GM06990 (cell line): ENCODE measurements around the gene MN1.

Experiments used
- DNase-seq: peaks from one replicate; pipeline ENCODE4 v3.0.0-alpha.2; 2011; ENCODE audit not compliant: insufficient read length; ENCODE audit errors: extremely low read depth
- H3K27me3 ChIP-seq: replicated peaks from 2 replicates; pipeline ENCODE4 v1.6.0; 2011; ENCODE audit warnings: low read length; ENCODE audit not compliant: control insufficient read depth, insufficient read depth
- H3K36me3 ChIP-seq: 2 replicates; pipeline ENCODE4 v1.5.1; 2011; ENCODE audit warnings: low read length; ENCODE audit not compliant: control insufficient read depth, insufficient read depth
- H3K4me3 ChIP-seq: replicated peaks from 2 replicates; pipeline ENCODE4 v1.5.1; 2011; ENCODE audit warnings: low read depth, mild to moderate bottlenecking, control low read depth, low read length
- CTCF ChIP-seq: IDR thresholded peaks from 2 replicates; pipeline ENCODE4 v1.5.1; 2011; ENCODE audit warnings: low read length, control low read depth, mild to moderate bottlenecking, inconsistent platforms; ENCODE audit not compliant: insufficient read depth, poor library complexity, severe bottlenecking

Gene MN1

DNA sequence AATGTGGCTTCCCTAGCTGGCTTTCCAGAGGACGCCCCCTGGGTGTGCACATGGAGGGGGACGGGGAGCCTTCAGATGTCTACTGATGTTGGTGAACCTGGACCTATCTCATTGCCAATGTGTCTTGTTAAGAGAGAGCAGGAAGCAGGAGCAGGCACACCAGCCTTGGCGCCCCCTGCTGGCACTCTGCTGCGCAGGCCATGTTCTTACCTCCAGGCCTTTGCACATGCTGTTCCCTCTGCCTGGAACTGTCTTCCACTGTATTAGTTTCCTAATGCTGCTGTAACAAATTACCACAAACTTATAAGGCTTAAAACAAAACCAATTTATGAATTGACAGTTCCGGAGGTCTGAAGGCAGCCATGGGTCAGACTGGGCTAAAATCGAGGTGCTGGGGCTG is 23.6 kb upstream of the MN1 start:
- DNase-seq = no peak
- no peak overlapping the region for H3K4me3 ChIP-seq
- TF ChIP-seq CTCF = peak; percentile 54
- no peaks in the 10 kb centered on the region for H3K27me3 ChIP-seq
- no peaks in the 10 kb centered on the region for H3K36me3 ChIP-seq

GRCh38 chr22:27823221-27823620 is 21.7 kb upstream of the MN1 start:
- no peaks in the 10 kb centered on the region for H3K27me3 ChIP-seq
- no peaks in the 10 kb centered on the region for H3K36me3 ChIP-seq
- no peak overlapping the region for H3K4me3 ChIP-seq
- no peak for TF ChIP-seq CTCF
- no peak for DNase-seq

DNA sequence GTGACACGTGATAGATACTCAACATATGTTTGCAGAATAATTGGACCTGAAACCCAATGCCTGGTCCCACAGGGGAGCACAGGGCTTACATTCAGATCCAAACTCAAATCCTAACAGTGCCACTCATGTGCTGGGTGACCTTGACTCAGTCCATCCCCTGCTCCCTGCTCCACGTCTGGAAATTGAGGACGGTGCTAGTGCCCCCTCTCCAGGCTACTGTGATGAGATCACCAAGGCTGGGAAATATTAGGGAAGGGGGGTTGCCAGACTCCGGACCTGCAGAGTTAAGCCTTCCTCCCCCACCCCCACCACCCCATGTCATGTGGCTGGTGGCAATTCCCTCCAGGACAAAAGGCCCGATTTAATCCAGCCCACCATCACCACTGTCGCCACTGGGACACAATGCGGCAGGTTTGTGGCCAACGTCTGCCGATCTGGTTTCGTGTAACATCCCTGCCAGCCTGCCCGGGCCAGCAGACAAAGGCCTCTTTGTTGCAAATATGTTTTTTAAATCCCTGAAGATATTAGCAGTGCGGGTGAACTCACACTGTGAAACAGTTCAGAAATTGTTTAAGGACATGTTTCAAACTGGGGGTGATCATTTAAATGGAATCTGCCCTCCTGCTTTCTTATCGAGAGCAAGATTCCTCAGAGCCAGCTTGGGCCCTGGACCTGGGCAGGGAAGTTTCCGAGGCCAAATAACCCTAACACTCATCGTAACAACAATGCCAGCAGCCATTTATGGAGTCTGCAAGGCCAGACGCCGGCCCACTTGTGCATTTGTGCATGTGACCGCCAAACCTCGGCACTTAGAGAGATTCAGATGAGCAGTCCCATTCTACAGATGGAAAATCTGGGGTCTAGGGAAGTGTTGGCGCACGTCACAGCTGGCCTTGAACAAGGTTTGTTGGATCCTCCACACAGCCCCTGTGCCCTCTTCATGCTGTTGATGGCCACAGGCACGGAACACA is 19.6 kb upstream of the MN1 start:
- H3K4me3 ChIP-seq = no peak overlapping the region
- no peak for DNase-seq
- H3K27me3 ChIP-seq = no peaks in the 10 kb centered on the region
- H3K36me3 ChIP-seq = no peaks in the 10 kb centered on the region
- no peak for TF ChIP-seq CTCF

DNA sequence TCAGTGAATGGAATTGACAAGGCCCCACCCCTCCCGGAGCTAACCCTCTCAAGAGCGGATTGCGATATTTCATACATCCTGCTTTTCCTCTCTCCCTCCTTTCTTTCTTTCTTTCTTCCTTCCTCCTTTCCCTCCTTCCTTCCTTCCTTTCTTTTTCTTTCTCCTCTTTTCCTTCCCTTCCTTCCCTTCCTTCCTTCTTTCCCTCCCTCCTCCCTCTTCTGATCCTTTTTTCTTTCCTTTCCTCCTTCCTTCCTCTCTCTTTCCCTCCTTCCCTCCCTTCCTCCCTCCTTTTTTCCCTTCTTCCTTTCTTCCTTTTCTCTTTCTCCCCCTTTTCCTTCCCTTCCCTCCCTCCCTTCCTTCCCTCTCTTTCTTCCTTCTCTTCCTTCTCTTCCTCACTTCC is 15.0 kb upstream of the MN1 start:
- Histone ChIP-seq H3K27me3 (no peaks in the 10 kb centered on the region; the same call in 1 of the 2 replicates), H3K36me3 (no peaks in the 10 kb centered on the region), H3K4me3 (no peak overlapping the region)
- no peak for DNase-seq
- no peak for TF ChIP-seq CTCF

- Histone ChIP-seq H3K36me3 (no peaks in the 10 kb centered on the region), H3K27me3 (no peaks in the 10 kb centered on the region; the same call in 1 of the 2 replicates), H3K4me3 (no peak overlapping the region)
- no peak for TF ChIP-seq CTCF
- no peak for DNase-seq
Measured at GRCh38 chr22:27815826-27816530, 14.4 kb upstream of the MN1 start.
